Stimulated activated CD4-positive, alpha-beta T cell treated with anti-CD3 and anti-CD28 coated beads, Interleukin-1b, Interleukin-23, amount 100 ng/mL, for 1 hour (primary cell): Measurements from ENCODE around the gene HBS1L.

ENCODE experiments used
- DNase-seq, 2 donors: peaks; one replicate each; pipeline ENCODE4 v3.0.0-alpha.2; 2020; ENCODE audit warnings: low read depth in 2 of 2

The HBS1L gene

GRCh38 chr6:135036731-135037420 is 17.7 kb downstream of the HBS1L start:
- DNase-seq, result no peak

- DNase-seq, result no peak
These were observed 21.4 kb downstream of the HBS1L start for GRCh38 chr6:135033238-135033637.

GRCh38 chr6:135030532-135031178 is 24.0 kb downstream of the HBS1L start:
- no peak for DNase-seq

GRCh38 chr6:135030056-135030473 is 24.6 kb downstream of the HBS1L start:
- no peak for DNase-seq

GRCh38 chr6:135025775-135026174 is 28.8 kb downstream of the HBS1L start:
- DNase-seq, result no peak

GRCh38 chr6:135025175-135025574 is 29.4 kb downstream of the HBS1L start:
- no peak for DNase-seq

- DNase-seq, result no peak
These were observed 32.4 kb downstream of the HBS1L start for GRCh38 chr6:135022050-135022697.

- no peak for DNase-seq
These were observed 33.1 kb downstream of the HBS1L start for GRCh38 chr6:135021310-135022049.

- no peak for DNase-seq
These were observed 35.7 kb downstream of the HBS1L start for GRCh38 chr6:135018941-135019340.

- no peak for DNase-seq
These were observed 36.6 kb downstream of the HBS1L start for GRCh38 chr6:135018052-135018451.

- no peak for DNase-seq
These were observed 40.2 kb downstream of the HBS1L start for GRCh38 chr6:135014353-135014832.

GRCh38 chr6:135013211-135013610 is 41.4 kb downstream of the HBS1L start:
- DNase-seq, result no peak

- DNase-seq, result no peak
These were observed 41.9 kb downstream of the HBS1L start for GRCh38 chr6:135012764-135013163.

- DNase-seq, result no peak
These were observed 42.3 kb downstream of the HBS1L start for GRCh38 chr6:135012349-135012748.

GRCh38 chr6:135008941-135009290 is 45.7 kb downstream of the HBS1L start:
- no peak for DNase-seq

- no peak for DNase-seq
These were observed 46.3 kb downstream of the HBS1L start for GRCh38 chr6:135008072-135008940.

GRCh38 chr6:135006386-135006914 is 48.2 kb downstream of the HBS1L start:
- DNase-seq, result no peak

GRCh38 chr6:135004399-135004798 is 50.2 kb downstream of the HBS1L start:
- DNase-seq, result no peak

- DNase-seq, result no peak
These were observed 51.5 kb downstream of the HBS1L start for GRCh38 chr6:135002974-135003703.

GRCh38 chr6:135002229-135002844 is 52.3 kb downstream of the HBS1L start:
- DNase-seq, result no peak
